Smooth muscle cell of trachea (primary cell): Measurements from ENCODE around the gene TMEM120A. TPM values are rescaled to one million over a fixed set of nuclear protein-coding genes. Genes with fewer than 3 reads are reported as not detected.

Experiments
- total RNA-seq: library from RNA; depleted of rRNA; stranded (reverse); fragments of >200 nt; gene quantifications from 2 replicates; pipeline ENCODE4 v1.2.1, GENCODE V29; 2014

Gene TMEM120A
- 20.7 and 28.6 TPM in 2 replicates for total RNA-seq

DNA sequence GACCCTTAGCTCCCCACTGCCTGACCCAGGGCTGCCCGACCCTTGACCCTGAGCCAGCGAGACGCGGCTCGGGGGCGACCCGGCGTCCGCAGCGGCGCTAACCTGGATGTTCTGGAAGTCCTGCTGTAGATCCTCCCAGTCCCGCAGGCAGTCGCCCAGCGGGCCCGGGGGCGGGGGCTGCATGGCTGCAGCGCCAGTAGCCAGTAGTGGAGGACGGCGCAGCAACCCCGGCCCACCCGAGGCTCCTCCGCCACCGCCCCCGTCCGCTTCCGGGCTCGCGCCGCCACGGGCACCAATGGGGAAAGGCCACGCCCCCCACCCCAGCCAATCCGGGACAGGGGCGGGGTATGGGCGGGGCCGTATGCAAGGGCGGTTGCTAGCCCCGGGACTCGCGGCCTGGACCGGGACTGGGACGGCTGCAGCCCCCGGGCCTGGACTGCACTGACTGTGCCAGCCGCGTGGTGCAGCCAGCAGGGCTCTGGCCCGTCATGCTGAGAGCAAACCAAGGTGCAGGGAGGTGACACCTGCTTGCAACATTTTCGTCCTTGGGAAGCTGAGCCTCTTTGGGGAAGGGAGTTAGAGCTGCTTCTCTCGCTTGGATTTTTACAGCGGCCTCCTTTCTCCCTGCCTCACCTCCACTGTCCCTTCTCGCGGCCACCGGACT, at the start of gene TMEM120A:
TSS of gene TMEM120A (minus strand) at position 208 of the 664 bp plus-strand sequence. CDS start at position 183, 25 bp downstream.

Other genes starting within 250 kb of the TMEM120A start
- gene CCL26, start 222.4 kb downstream of the TMEM120A start, total RNA-seq: 0.33 TPM in 1 of 2 replicates, not detected in the other
- gene CCL24, start 180.8 kb downstream of the TMEM120A start, total RNA-seq: not detected in 2 replicates
- 13.2 and 27.8 TPM in 2 replicates for gene RHBDD2, start 115.6 kb downstream of the TMEM120A start, total RNA-seq
- 98.8 and 178 TPM in 2 replicates for gene POR, start 79.4 kb downstream of the TMEM120A start, total RNA-seq
- 55.9 and 65.3 TPM in 2 replicates for gene STYXL1, start 53.4 kb upstream of the TMEM120A start, total RNA-seq
- gene MDH2, start 53.5 kb upstream of the TMEM120A start, total RNA-seq: 45.5 and 63.2 TPM in 2 replicates
- 0.58 and 2.8 TPM in 2 replicates for gene SRRM3, start 207.3 kb upstream of the TMEM120A start, total RNA-seq